IMR-90 (cell line): ENCODE measurements around the gene EFCC1. TPM values are rescaled to one million over a fixed set of nuclear protein-coding genes. Genes with fewer than 3 reads are reported as not detected.

ENCODE experiments used
- ATAC-seq: fragments of 200-7000 bp; cut with Tn5 transposase; 2 replicates; pipeline ENCODE4 v1.9.1; 2020; ENCODE audit warnings: low read depth, mild to moderate bottlenecking, moderate library complexity
- BruUV-seq: library from RNA; stranded (reverse); fragments of 400-500 nt; replicated peaks from 2 replicates; lab custom pipeline; 2021; lab: Mats Ljungman, UMichigan
- CTCF ChIA-PET: fragments of 300-600 bp; formaldehyde crosslinking; extraction: SDS; loops from one replicate; lab custom pipeline; 2021; ENCODE audit warnings: antibody characterized with exemption; lab: Yijun Ruan, JAX
- POLR2A ChIA-PET: fragments of 300-600 bp; sonication (Branson Sonifier 250); formaldehyde crosslinking; loops from one replicate; lab custom pipeline; 2022; ENCODE audit warnings: antibody characterized with exemption; ENCODE audit not compliant: unreplicated experiment; lab: Charles Lee
- DNase-seq: peaks from one replicate; pipeline ENCODE4 v3.0.0; 2013
- H2AFZ ChIP-seq: replicated peaks from 2 replicates; pipeline ENCODE3; 2013; ENCODE audit warnings: low read length, mild to moderate bottlenecking; ENCODE audit not compliant: poor library complexity
- H2AK5ac ChIP-seq: 2 replicates; pipeline ENCODE4 v1.6.1; 2013; ENCODE audit warnings: low read depth, low read length, inconsistent platforms
- H2AK9ac ChIP-seq: replicated peaks from 2 replicates; pipeline ENCODE3; 2013; ENCODE audit warnings: mild to moderate bottlenecking, low read depth, low read length, moderate library complexity; ENCODE audit not compliant: poor library complexity
- H2BK120ac ChIP-seq: 2 replicates; pipeline ENCODE4 v1.6.1; 2013; ENCODE audit warnings: low read depth, low read length, inconsistent platforms
- H2BK15ac ChIP-seq: 3 replicates; pipeline ENCODE4 v1.6.1; 2013; ENCODE audit warnings: low read depth, low read length, inconsistent platforms
- H2BK20ac ChIP-seq: 2 replicates; pipeline ENCODE4 v1.6.1; 2013; ENCODE audit warnings: low read depth, mild to moderate bottlenecking, inconsistent platforms, low read length, moderate library complexity
- H2BK5ac ChIP-seq: 2 replicates; pipeline ENCODE4 v1.6.1; 2013; ENCODE audit warnings: mild to moderate bottlenecking, low read depth, low read length, inconsistent platforms; ENCODE audit not compliant: poor library complexity, severe bottlenecking
- H3K14ac ChIP-seq: replicated peaks from 2 replicates; pipeline ENCODE4 v1.6.1; 2013; ENCODE audit warnings: low read depth, low read length, inconsistent platforms
- H3K18ac ChIP-seq: 2 replicates; pipeline ENCODE4 v1.6.1; 2013; ENCODE audit warnings: low read depth, low read length, control low read depth
- H3K23ac ChIP-seq: 2 replicates; pipeline ENCODE4 v1.6.1; 2013; ENCODE audit warnings: low read depth, low read length, inconsistent platforms
- H3K27ac ChIP-seq: 2 replicates; pipeline ENCODE4 v1.5.1; 2013; ENCODE audit warnings: mild to moderate bottlenecking, control low read depth, low read length; ENCODE audit not compliant: insufficient read depth
- H3K27me3 ChIP-seq: 2 replicates; pipeline ENCODE4 v1.6.1; 2013; ENCODE audit warnings: low read length; ENCODE audit not compliant: control insufficient read depth, insufficient read depth
- H3K36me3 ChIP-seq: 2 replicates; pipeline ENCODE4 v1.6.1; 2013; ENCODE audit warnings: low read length, mixed read lengths; ENCODE audit not compliant: control insufficient read depth, insufficient read depth
- H3K4ac ChIP-seq: 2 replicates; pipeline ENCODE4 v1.6.1; 2013; ENCODE audit warnings: low read depth, low read length, inconsistent platforms
- H3K4me1 ChIP-seq: 2 replicates; pipeline ENCODE4 v1.6.1; 2013; ENCODE audit warnings: low read length, mixed read lengths; ENCODE audit not compliant: control insufficient read depth, insufficient read depth
- H3K4me2 ChIP-seq: 2 replicates; pipeline ENCODE4 v1.6.1; 2013; ENCODE audit warnings: low read depth, mild to moderate bottlenecking, control low read depth, low read length, moderate library complexity
- H3K4me3 ChIP-seq: 2 replicates; pipeline ENCODE4 v1.5.1; 2013; ENCODE audit warnings: low read depth, mild to moderate bottlenecking, control low read depth, low read length, moderate library complexity; ENCODE audit not compliant: insufficient read depth
- H3K56ac ChIP-seq: 2 replicates; pipeline ENCODE4 v1.6.1; 2013; ENCODE audit warnings: low read length, inconsistent platforms; ENCODE audit not compliant: insufficient read depth; ENCODE audit errors: extremely low read depth
- H3K79me1 ChIP-seq, 2 experiments: 2 replicates each; pipeline ENCODE4 v1.6.1; 2013; ENCODE audit warnings: low read length in 2 of 2, inconsistent platforms in 1 of 2, low read depth in 1 of 2
- H3K9ac ChIP-seq: 2 replicates; pipeline ENCODE4 v1.6.1; 2013; ENCODE audit warnings: low read depth, low read length, control low read depth
- H3K9me1 ChIP-seq: 2 replicates; pipeline ENCODE4 v1.6.1; 2013; ENCODE audit warnings: low read length, inconsistent platforms; ENCODE audit not compliant: insufficient read depth
- H3K9me3 ChIP-seq: 2 replicates; pipeline ENCODE4 v1.6.1; 2013; ENCODE audit warnings: low read length; ENCODE audit not compliant: control insufficient read depth, insufficient read depth
- H4K20me1 ChIP-seq: 2 replicates; pipeline ENCODE4 v1.6.1; 2013; ENCODE audit warnings: low read length, inconsistent platforms; ENCODE audit not compliant: insufficient read depth
- H4K5ac ChIP-seq: 2 replicates; pipeline ENCODE4 v1.6.1; 2013; ENCODE audit warnings: mild to moderate bottlenecking, low read depth, low read length, control low read depth
- H4K8ac ChIP-seq, 2 experiments: 2 replicates each; pipeline ENCODE4 v1.6.1; 2013; ENCODE audit warnings: low read depth in 2 of 2, low read length in 2 of 2, control low read depth in 1 of 2, inconsistent platforms in 1 of 2
- H4K91ac ChIP-seq: 2 replicates; pipeline ENCODE4 v1.6.1; 2013; ENCODE audit warnings: low read depth, low read length, inconsistent platforms; ENCODE audit not compliant: insufficient read depth
- CEBPB ChIP-seq: IDR thresholded peaks from 2 replicates; pipeline ENCODE4 v1.6.1; 2012; ENCODE audit warnings: low read depth, low read length, improper control_type of control experiment
- CHD1 ChIP-seq: IDR thresholded peaks from 2 replicates; pipeline ENCODE4 v1.6.1; 2012; ENCODE audit warnings: low read depth, low read length, improper control_type of control experiment
- POLR2A ChIP-seq: IDR thresholded peaks from 2 replicates; pipeline ENCODE4 v1.6.1; 2012; ENCODE audit warnings: mild to moderate bottlenecking, low read depth, low read length
- RAD21 ChIP-seq: IDR thresholded peaks from 2 replicates; pipeline ENCODE4 v1.6.1; 2012; ENCODE audit warnings: low read length, improper control_type of control experiment
- RCOR1 ChIP-seq: IDR thresholded peaks from 2 replicates; pipeline ENCODE4 v1.6.1; 2012; ENCODE audit warnings: mild to moderate bottlenecking, low read length, improper control_type of control experiment; ENCODE audit not compliant: insufficient replicate concordance
- SMC3 ChIP-seq: fragments of 150-350 bp; IDR thresholded peaks from 2 replicates; pipeline ENCODE4 v1.6.1; 2016; ENCODE audit warnings: low read depth, mild to moderate bottlenecking, antibody characterized with exemption, low read length, moderate library complexity
- WGBS, 2 experiments: methylation state at CpG; one replicate each; pipeline versions ENCODE4 v1.1.5 to v1.1.7; 2013; ENCODE audit warnings: missing lambda C conversion rate in 2 of 2; ENCODE audit not compliant: insufficient read length in 1 of 2; ENCODE audit errors: extremely low coverage in 2 of 2; 5-methylcytosine and 5-hydroxymethylcytosine counted together
- dilution Hi-C: fragments of 300-500 bp; cut with HindIII; formaldehyde crosslinking; loops from one replicate; pipeline ENCODE4 v1.14.3; 2018; ENCODE audit warnings: low sequenced_read_pairs; ENCODE audit not compliant: unreplicated experiment
- in situ Hi-C: fragments of 300-500 bp; cut with MboI; formaldehyde crosslinking; loops from 3 replicates; pipeline ENCODE4 v1.14.3; 2019; ENCODE audit warnings: low sequenced_read_pairs, inconsistent platforms, mixed read lengths
- intact Hi-C: fragments of 100-400 bp; cut with micrococcal nuclease; formaldehyde crosslinking; loops from 2 replicates; pipeline ENCODE4 v1.10.0; 2022
- polyA plus RNA-seq, 3 experiments: library from polyadenylated mRNA; depleted of rRNA; stranded (reverse); fragments of >200 nt; gene quantifications; 2 replicates each; pipeline ENCODE4 v1.2.3, GENCODE V29; 2012; ENCODE audit warnings: low replicate concordance in 1 of 3
- total RNA-seq: library from RNA; depleted of rRNA; stranded (reverse); fragments of >200 nt; gene quantifications from 2 replicates; pipeline ENCODE4 v1.2.3, GENCODE V29; 2012

EFCC1 gene
- total and polyA plus RNA-seq, 2 of the 4 experiments (the other 2 are of a cell fraction), result not detected

GRCh38 chr3:128970740-128971047, 30.4 kb upstream of the EFCC1 start (continued):
- TF ChIP-seq RAD21, result no peak
- TF ChIP-seq SMC3, result no peak
- no peak for TF ChIP-seq POLR2A
- no peak for TF ChIP-seq RCOR1

GRCh38 chr3:128971421-128972100, 29.5 kb upstream of the EFCC1 start:
- Histone ChIP-seq H3K27ac (no peak overlapping the region), H3K9me1 (no peaks in the 10 kb centered on the region), H2AK5ac (peak overlapping the region; percentile 13; the same call in 1 of the 2 replicates), H3K4me3 (no peak overlapping the region), H3K18ac (no peak overlapping the region), H2BK15ac (0 out of 3 replicates have a peak overlapping the region, but pooled peaks have one; percentile 9), H3K9me3 (no peaks in the 10 kb centered on the region), H3K56ac (no peak overlapping the region), H3K4me2 (no peak overlapping the region), H4K20me1 (no peaks in the 10 kb centered on the region), H2BK20ac (no peak overlapping the region), H2AK9ac (no peak overlapping the region), H3K4ac (no peak overlapping the region), H3K14ac (0 out of 2 replicates have a peak overlapping the region, but pooled peaks have one; percentile 32), H2AFZ (no peak overlapping the region), H3K36me3 (no peaks in the 10 kb centered on the region), H3K4me1 (peaks cover 2% of the 10 kb centered on the region; the same call in 1 of the 2 replicates), H2BK120ac (peak overlapping the region; percentile 37; the same call in 1 of the 2 replicates), H3K9ac (no peak overlapping the region), H4K5ac (no peak overlapping the region), H3K79me1 (no peaks in the 10 kb centered on the region), H2BK5ac (no peak overlapping the region), H4K8ac (no peak overlapping the region), H3K23ac (no peak overlapping the region), H3K27me3 (peaks cover 17% of the 10 kb centered on the region), H4K91ac (no peak overlapping the region)
- TF ChIP-seq CEBPB (0 out of 2 replicates have a peak, but pooled peaks have one; percentile 13), CHD1 (no peak)
- no TSS peak for BruUV-seq
- ATAC-seq (peak; percentile 24; the same call in 1 of the 2 replicates), DNase-seq (peak; percentile 61)
- ChIA-PET CTCF (interaction anchor here (0.6 to 3.4 kb wide), 6 partner anchors 27 to 274 kb away, joined by 3 to 21 read pairs (median 7); no protein-coding TSS in a partner anchor), POLR2A (no interaction called here)
- in situ Hi-C loops, result loop anchor here (5.0 kb wide), 1 partner anchor 276 kb away; the partner anchor contains the start of gene COPG1
- intact Hi-C loops, result no loop called here
- dilution Hi-C loops, result no loop called here
- no CpG with 5 or more reads among the region's 6 CpGs for WGBS, 2 experiments
